Tibial artery (tissue), 4 donors: ENCODE data around the gene ADAMTS9.

Experiments
- DNase-seq, 2 donors: peaks; one replicate each; pipeline ENCODE4 v3.0.0-alpha.2; 2019
- H3K27ac ChIP-seq, 2 donors: fragments of 200-600 bp; sonication (generic) in 1 of 2; 1 replicate in 1 of 2; 2 replicates in 1 of 2; pipeline ENCODE4 v1.5.1; 2018 to 2019; ENCODE audit warnings: mild to moderate bottlenecking in 1 of 2
- H3K27me3 ChIP-seq, 2 donors: fragments of 200-600 bp; sonication (generic) in 1 of 2; one replicate each; pipeline versions ENCODE4 v1.5.1 to v1.6.0; 2016 to 2019
- H3K36me3 ChIP-seq, 3 donors: fragments of 200-600 bp; sonication (generic) in 2 of 3; one replicate each; pipeline ENCODE4 v1.5.1; 2016 to 2019; ENCODE audit warnings: mild to moderate bottlenecking in 2 of 3
- H3K4me1 ChIP-seq, 4 donors: fragments of 200-600 bp; sonication (generic) in 2 of 4; 1 replicate in 3 of 4; 2 replicates in 1 of 4; pipeline ENCODE4 v1.5.1; 2016 to 2019
- H3K4me3 ChIP-seq, 2 donors: fragments of 200-600 bp; sonication (generic) in 1 of 2; 1 replicate in 1 of 2; 2 replicates in 1 of 2; pipeline ENCODE4 v1.5.1; 2018 to 2019; ENCODE audit warnings: mild to moderate bottlenecking in 2 of 2
- H3K9me3 ChIP-seq, 3 donors: fragments of 200-600 bp; sonication (generic) in 1 of 3; one replicate each; pipeline ENCODE4 v1.5.1; 2016 to 2019
- CTCF ChIP-seq, 2 experiments: fragments of 200-600 bp in 1 of 2; fragments of 450-650 bp in 1 of 2; IDR thresholded peaks; one replicate each; pipeline ENCODE4 v1.5.1; 2017 to 2019; ENCODE audit warnings: antibody characterized with exemption in 2 of 2, mild to moderate bottlenecking in 1 of 2, moderate library complexity in 1 of 2
- intact Hi-C: fragments of 100-400 bp; cut with DNase I; formaldehyde crosslinking; loops from one replicate; pipeline ENCODE4 v1.15.0; 2023; ENCODE audit warnings: low total_unique reads

Gene ADAMTS9

GRCh38 chr3:64648927-64649906, 38.6 kb downstream of the ADAMTS9 start:
- Histone ChIP-seq H3K4me3 (no peak overlapping the region), H3K4me1 (peaks cover 0 to 52% (median 16%) of the 10 kb centered on the region in 4 donors), H3K36me3 (peaks cover 0 to 3% (median 2%) of the 10 kb centered on the region in 3 donors), H3K27ac (peak overlapping the region in 1 of 2 donors; percentile 10), H3K9me3 (no peaks in the 10 kb centered on the region), H3K27me3 (no peaks in the 10 kb centered on the region)
- TF ChIP-seq CTCF (IDR thresholded peaks at IDR 0.05): no peak
- no peak for DNase-seq
- intact Hi-C loops: no loop called here

GRCh38 chr3:64647825-64648224, 40.0 kb downstream of the ADAMTS9 start:
- no peak for TF ChIP-seq CTCF (IDR thresholded peaks at IDR 0.05)
- no peak overlapping the region for H3K4me3 ChIP-seq
- intact Hi-C loops: no loop called here
- no peaks in the 10 kb centered on the region for H3K27me3 ChIP-seq
- DNase-seq: no peak
- no peaks in the 10 kb centered on the region for H3K9me3 ChIP-seq
- no peaks in the 10 kb centered on the region for H3K36me3 ChIP-seq
- H3K27ac ChIP-seq: no peak overlapping the region
- peaks cover 0 to 52% (median 16%) of the 10 kb centered on the region in 4 donors for H3K4me1 ChIP-seq

- Histone ChIP-seq H3K36me3 (peaks cover 0 to 7% (median 0%) of the 10 kb centered on the region in 3 donors), H3K4me3 (no peak overlapping the region), H3K9me3 (no peaks in the 10 kb centered on the region), H3K27ac (peak overlapping the region; percentile 2 to 14), H3K27me3 (no peaks in the 10 kb centered on the region), H3K4me1 (peaks cover 0 to 30% (median 3%) of the 10 kb centered on the region in 4 donors)
- intact Hi-C loops: no loop called here
- DNase-seq: no peak
- TF ChIP-seq CTCF (IDR thresholded peaks at IDR 0.05): no peak
Observed at GRCh38 chr3:64645243-64645642, 42.6 kb downstream of the ADAMTS9 start.

- intact Hi-C loops: no loop called here
- no peaks in the 10 kb centered on the region for H3K9me3 ChIP-seq
- H3K27me3 ChIP-seq: no peaks in the 10 kb centered on the region
- H3K4me1 ChIP-seq: peaks cover 0 to 29% (median 3%) of the 10 kb centered on the region in 4 donors
- no peak for DNase-seq
- peak overlapping the region in 1 of 2 donors; percentile 2 for H3K27ac ChIP-seq
- TF ChIP-seq CTCF (IDR thresholded peaks at IDR 0.05): no peak
- H3K36me3 ChIP-seq: peaks cover 0 to 7% (median 0%) of the 10 kb centered on the region in 3 donors
- no peak overlapping the region for H3K4me3 ChIP-seq
Observed at GRCh38 chr3:64644483-64644882, 43.3 kb downstream of the ADAMTS9 start.

- Histone ChIP-seq H3K4me1 (peaks cover 0 to 14% (median 3%) of the 10 kb centered on the region in 4 donors), H3K9me3 (no peaks in the 10 kb centered on the region), H3K36me3 (peaks cover 0 to 7% (median 0%) of the 10 kb centered on the region in 3 donors), H3K27ac (no peak overlapping the region), H3K27me3 (no peaks in the 10 kb centered on the region), H3K4me3 (no peak overlapping the region)
- intact Hi-C loops: no loop called here
- no peak for DNase-seq
- TF ChIP-seq CTCF (IDR thresholded peaks at IDR 0.05): no peak
Observed at GRCh38 chr3:64642327-64643151, 45.3 kb downstream of the ADAMTS9 start.
